HL-60 (cell line): ENCODE results near the gene CCDC120.

Experiments used
- DNase-seq, 2 experiments: peaks; one replicate each; pipeline ENCODE4 v3.0.0-alpha.2; 2010 to 2020; ENCODE audit warnings: low read depth in 1 of 2, low spot score in 1 of 2
- H3K27ac ChIP-seq: fragments of 250-450 bp; sonication (Bioruptor Pico); replicated peaks from 2 replicates; pipeline ENCODE4 v1.5.1; 2020; ENCODE audit warnings: mild to moderate bottlenecking, moderate library complexity
- H3K27me3 ChIP-seq: fragments of 250-450 bp; sonication (Bioruptor Pico); 2 replicates; pipeline ENCODE4 v1.5.1; 2021; ENCODE audit warnings: mild to moderate bottlenecking, moderate library complexity; ENCODE audit not compliant: insufficient read depth, poor library complexity, severe bottlenecking
- H3K4me3 ChIP-seq: replicated peaks from 2 replicates; pipeline ENCODE4 v1.5.1; 2011; ENCODE audit warnings: mild to moderate bottlenecking, control low read depth, low read length; ENCODE audit not compliant: insufficient read depth
- CTCF ChIP-seq: IDR thresholded peaks from one replicate; pipeline ENCODE4 v1.5.1; 2011; ENCODE audit warnings: low read length, control low read depth, inconsistent platforms; ENCODE audit not compliant: insufficient read depth
- GABPA ChIP-seq: IDR thresholded peaks from 2 replicates; pipeline ENCODE4 v1.6.1; 2012; ENCODE audit warnings: low read depth
- POLR2AphosphoS5 ChIP-seq: IDR thresholded peaks from 2 replicates; pipeline ENCODE4 v1.6.1; 2012; ENCODE audit warnings: low read depth
- REST ChIP-seq: IDR thresholded peaks from 2 replicates; pipeline ENCODE4 v1.6.1; 2012; ENCODE audit warnings: low read depth; ENCODE audit not compliant: insufficient replicate concordance
- SPI1 ChIP-seq: IDR thresholded peaks from 2 replicates; pipeline ENCODE4 v1.6.1; 2012; ENCODE audit warnings: low read depth, mild to moderate bottlenecking, borderline replicate concordance

Gene CCDC120

GRCh38 chrX:49111791-49112190, 53.0 kb downstream of the CCDC120 start:
- H3K27ac ChIP-seq, result no peak overlapping the region
- TF ChIP-seq GABPA (no peak), REST (no peak), SPI1 (no peak), POLR2AphosphoS5 (no peak), CTCF (no peak)
- no peak overlapping the region for H3K4me3 ChIP-seq
- H3K27me3 ChIP-seq, result no peaks in the 10 kb centered on the region
- no peak for DNase-seq

- no peaks in the 10 kb centered on the region for H3K27me3 ChIP-seq
- no peak overlapping the region for H3K4me3 ChIP-seq
- H3K27ac ChIP-seq, result no peak overlapping the region
- no peak for DNase-seq
- TF ChIP-seq CTCF, result no peak
- TF ChIP-seq GABPA, result no peak
- TF ChIP-seq REST, result no peak
- no peak for TF ChIP-seq SPI1
- no peak for TF ChIP-seq POLR2AphosphoS5
Measured at GRCh38 chrX:49116076-49116475, 57.3 kb downstream of the CCDC120 start.

- no peak for TF ChIP-seq GABPA
- no peak for TF ChIP-seq CTCF
- TF ChIP-seq SPI1, result no peak
- no peak for TF ChIP-seq POLR2AphosphoS5
- TF ChIP-seq REST, result no peak
- DNase-seq, result no peak
- no peak overlapping the region for H3K4me3 ChIP-seq
- no peak overlapping the region for H3K27ac ChIP-seq
- H3K27me3 ChIP-seq, result no peaks in the 10 kb centered on the region
Measured at GRCh38 chrX:49116716-49117115, 57.9 kb downstream of the CCDC120 start.
